Measurements from ENCODE around the gene POLR3A.
A peak's percentile ranks its signal among the peaks of the same experiment; 100 is the strongest.
"Not testable (repeated sequence)": the region's sequence is repeated elsewhere in the genome, so short reads cannot be mapped to it uniquely, and the experiment has no call there.

POLR3A gene

DNA sequence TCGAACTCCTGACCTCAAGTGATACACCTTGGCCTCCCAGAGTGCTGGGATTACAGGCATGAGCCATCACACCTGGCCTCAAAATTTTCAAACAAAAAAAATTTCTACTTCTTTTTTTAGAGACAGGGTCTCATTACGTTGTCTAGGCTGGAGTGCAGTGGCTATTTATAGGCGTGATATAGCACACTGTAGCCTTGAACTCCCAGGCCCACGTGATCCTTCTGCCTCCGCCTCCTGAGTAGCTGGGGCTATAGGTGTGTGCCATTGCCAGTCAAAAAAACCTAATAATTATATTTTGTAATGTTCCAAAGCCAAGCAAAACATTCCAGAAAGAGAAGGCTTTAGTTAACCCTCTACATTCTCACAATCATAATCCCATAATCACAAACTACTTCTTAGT, 13.8 kb downstream of the POLR3A start:
- DNase-seq: no peak

DNA sequence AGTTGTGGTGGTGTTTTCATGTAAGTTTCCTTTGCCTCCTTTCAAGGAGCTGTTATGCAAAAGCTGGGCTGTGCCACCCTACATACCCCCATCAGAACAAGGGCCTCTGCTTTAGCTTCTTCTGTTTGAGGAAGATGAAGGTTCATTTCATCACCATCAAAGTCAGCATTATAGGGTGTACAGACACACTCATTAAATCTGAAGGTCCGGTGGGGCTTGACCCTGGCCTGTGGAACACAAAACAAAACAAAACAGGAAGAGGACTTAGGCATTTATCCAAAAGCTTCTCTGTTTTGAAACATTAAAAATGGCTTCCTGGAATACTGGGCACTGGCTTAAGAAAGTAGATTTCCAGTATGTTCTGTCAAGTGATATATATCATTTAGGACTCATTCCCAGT, 15.8 kb downstream of the POLR3A start:
- no peak for DNase-seq

DNA sequence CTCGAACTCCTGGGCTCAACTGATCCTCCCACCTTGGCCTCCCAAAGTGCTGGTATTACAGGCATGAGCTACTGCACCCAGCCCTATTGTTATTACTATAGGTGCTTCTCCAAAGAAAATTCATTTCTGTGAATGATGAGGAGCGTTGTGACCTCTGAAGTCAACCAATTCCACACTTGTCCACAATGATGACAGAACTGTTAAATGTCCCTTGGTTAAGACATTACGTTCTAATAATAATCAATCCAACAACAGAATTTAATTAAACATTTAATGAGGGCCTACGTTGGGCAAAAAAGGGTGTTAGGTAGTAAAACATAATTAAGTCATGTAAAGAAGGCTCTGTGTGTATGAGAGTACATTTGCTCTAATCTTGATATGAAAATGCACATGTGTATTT, 18.2 kb downstream of the POLR3A start:
- DNase-seq: no peak

DNA sequence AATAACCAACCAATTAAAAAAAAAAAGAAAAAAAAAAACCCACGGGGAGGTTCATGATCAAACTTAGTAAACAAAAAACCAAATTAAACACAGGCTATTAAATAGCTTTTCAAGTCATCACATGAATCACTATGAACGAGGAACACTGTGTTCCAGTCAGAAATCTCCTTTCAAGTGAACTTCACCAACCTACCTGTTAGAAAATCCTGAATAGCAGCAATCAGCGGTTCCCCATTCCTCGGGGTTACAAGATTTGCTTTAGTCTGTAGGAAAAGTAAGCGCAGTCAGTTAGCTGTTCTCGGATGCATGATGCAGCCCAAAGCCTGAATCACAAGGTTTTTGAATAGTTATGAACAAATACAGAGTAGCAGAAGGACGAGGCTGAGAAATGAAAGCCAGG, 19.0 kb downstream of the POLR3A start:
- no peak for DNase-seq

DNA sequence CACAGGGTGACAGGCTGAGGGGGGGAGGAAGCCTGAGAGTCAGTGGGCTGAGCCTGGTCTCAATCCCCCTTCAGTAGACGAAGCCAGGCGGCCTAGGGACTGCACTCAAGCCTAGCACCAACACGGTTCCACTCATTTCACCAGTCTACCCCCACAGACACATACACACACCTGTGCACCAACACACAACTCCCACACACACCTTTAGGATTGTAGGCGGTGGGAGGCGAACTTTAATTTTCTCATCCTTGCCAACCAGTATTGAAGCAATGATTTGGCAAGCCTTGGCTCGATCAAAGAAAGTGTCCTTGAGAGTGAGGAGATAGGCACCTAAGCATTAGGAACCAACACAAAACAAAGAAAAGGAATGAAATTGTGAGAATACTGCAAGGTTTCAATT, 19.7 kb downstream of the POLR3A start:
- DNase-seq: no peak

DNA sequence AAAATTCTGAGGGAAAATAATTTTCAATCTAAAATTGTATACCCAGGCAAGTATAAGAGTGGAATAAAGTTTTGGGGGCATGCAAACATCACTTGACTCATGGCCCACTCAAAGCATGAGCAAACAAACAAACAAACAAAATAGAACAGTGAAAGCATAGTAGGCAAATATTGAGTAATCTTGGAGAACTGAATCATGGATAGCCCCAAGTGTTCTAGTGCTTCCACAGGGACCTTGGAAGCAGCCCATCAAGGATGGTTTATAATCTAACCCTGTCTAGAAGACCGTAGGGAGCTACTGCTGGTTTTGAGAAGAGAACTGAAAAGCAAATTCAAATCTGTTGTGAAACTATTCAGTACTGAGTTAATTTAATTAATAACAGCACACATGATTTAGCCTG, 22.1 kb downstream of the POLR3A start:
- DNase-seq: no peak

DNA sequence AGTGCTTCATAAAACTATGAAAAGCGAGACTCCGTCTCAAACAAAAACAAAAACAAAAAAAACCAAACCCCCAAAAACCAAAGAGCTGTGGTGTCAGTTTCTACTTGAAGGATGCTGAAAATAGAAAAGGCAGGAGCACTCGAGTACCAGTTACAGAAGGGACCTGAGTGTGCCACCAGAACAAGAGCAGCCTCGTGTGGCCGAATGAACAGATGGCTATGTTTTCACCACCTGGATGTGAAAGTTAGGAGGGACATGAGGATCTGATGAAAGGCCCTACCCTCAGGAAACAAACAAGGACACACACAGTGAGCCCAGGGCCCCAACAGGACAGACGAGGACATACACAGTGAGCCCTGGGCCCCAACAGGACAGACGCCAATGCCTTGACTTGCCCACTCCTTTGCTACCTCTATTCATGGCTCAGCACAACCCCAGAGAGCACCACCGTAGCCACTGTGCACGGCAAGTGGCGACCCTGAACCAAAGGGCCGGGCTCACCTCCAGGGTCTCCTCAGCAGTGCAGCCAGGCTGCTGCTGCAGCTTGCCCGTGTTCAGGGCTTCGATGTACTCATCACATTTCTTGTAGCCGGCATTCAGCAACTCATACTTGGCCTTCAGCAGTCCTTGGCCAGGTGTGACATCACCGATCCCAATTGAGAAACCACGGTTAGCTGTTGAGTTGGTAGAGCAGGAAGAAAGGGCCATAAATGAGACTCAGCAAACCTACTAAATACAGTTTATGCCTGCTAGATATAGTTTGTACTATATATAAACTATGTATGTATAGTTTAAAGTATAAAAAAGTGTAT, 24.9 kb downstream of the POLR3A start:
- DNase-seq: no peak

DNA sequence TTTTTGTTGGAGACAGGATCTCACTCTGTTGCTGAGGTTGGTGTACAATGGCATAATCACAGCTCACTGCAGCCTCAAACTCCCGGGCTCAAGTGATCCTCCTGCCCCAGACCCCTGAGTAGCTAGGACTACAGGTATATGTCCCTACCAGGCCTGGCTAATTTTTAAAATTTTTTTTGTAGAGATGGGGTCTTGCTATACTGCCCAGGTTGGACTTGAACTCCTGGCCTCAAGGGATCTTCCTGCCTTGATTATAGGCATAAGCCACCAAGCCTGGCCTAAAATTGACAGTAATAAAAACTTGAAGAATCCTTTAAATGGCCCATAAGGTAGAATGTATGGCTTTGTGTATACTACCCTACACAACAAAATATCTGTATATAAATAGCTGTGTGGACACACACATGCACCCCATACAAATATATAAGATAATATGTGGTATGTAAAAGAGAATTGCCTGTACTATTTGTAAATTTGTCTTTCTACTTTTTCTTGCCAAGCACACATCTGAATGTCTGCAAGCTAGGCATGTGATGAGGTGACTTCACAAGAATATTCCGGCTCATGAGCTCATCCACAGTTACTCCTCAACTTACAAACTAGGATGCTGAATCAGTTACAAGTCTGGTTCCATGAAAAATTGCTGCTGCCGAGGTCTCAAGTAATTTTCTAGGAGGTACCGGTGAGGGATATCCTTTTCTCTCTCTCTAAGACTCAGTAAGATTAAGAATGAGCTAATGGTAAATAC, 26.6 kb downstream of the POLR3A start:
- DNase-seq: no peak

DNA sequence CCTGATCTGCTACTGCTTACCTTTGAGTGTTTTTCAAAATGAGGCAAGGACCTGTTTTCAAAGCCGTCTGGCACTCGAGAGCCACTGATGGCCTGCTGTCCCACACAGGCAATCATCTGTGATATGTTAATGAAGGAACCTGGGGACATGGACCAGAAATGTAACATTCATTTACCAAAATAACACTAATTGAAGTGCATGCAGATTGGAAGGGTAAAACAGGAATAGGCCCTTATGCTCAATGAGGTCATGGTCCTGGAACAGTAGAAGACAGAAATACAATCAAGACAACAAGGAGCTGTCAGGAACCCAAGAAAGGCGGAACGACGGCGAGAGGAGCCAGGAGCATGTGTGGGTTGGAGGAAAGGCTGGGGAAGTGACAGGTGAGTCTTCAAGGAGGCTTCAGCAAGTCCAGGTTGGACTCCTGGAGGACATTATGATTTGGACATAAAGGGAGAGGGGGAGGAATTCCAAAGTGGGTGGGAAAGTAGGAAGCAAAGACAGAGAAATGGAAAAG, 28.3 kb downstream of the POLR3A start:
- no peak for DNase-seq

DNA sequence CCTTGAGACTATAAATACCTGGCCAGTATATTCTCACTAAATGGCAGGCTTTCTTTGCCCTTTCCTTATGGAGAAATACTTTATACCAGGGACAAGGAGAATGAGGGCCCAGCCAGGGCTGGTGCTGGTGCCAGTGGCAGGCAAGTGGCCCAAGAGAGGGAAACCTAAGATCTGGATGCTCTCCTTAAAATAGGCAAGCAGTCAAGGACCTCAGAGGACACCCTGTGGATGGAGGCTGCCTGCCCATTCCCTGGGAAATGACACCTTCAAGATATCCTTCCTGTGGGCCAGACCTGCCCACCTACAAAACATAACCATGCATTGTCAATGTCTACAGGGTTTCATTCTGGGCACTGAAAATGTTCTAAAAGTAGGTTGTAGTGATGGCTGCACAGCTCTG, 29.1 kb downstream of the POLR3A start:
- no peak for DNase-seq

DNA sequence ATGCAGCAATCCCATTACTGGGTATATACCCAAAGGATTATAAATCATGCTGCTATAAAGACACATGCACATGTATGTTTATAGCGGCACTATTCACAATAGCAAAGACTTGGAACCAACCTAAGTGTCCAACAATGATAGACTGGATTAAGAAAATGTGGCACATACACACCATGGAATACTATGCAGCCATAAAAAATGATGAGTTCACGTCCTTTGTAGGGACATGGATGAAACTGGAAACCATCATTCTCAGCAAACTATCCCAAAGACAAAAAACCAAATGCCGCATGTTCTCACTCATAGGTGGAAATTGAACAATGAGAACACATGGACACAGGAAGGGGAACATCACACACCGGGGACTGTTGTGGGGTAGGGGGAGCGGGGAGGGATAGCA, 30.5 kb downstream of the POLR3A start:
- not testable (repeated sequence) for DNase-seq

DNA sequence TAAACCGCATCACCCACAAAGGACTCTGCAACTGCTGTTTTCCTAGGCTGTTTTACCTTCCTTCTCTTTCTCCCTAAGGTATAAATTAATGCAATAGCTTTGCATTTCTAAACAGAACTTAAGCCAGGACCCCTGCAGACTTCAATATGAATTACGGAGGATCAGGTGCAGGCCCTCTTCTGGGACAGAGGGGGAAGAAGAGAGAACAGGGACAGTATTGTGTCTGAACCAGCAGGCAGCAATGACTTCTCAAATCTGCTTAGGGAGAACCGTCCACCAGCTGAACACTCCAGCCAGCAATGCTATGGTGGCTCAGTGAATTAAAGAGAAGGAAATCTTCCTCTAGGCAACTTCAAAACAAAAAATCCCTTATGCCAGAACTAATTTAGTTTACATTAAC, 35.7 kb downstream of the POLR3A start:
- no peak for DNase-seq

DNA sequence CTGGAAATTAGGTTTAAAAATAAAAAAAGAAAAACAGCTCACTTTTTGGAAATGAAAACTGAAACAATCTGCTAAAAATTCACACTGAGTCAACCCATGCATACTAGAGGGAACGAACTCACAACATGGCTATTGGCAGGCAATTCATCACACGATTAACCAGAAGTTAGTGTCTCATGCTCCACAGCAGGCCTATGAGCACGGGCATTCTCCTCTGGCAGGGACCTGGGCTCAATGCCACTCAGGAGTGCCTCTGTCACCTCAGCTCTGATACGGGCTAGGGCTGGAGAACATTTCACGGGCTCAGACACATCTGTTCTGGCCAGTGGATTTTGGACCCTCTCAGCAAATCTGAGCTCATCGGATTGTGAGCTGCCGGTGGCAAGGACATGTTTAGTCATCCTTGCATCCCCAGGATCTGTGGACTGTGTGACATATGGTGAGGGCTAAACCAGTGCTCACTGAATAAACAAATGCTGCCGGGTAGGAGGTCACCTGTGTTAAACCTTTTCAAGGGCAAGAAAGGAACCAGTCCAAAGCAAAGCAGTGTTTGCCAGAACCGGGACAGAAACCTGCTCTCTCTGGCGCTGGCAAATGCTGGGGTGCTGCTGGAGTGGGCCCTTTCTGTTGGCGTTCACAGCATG, 40.1 kb downstream of the POLR3A start:
- no peak for DNase-seq

DNA sequence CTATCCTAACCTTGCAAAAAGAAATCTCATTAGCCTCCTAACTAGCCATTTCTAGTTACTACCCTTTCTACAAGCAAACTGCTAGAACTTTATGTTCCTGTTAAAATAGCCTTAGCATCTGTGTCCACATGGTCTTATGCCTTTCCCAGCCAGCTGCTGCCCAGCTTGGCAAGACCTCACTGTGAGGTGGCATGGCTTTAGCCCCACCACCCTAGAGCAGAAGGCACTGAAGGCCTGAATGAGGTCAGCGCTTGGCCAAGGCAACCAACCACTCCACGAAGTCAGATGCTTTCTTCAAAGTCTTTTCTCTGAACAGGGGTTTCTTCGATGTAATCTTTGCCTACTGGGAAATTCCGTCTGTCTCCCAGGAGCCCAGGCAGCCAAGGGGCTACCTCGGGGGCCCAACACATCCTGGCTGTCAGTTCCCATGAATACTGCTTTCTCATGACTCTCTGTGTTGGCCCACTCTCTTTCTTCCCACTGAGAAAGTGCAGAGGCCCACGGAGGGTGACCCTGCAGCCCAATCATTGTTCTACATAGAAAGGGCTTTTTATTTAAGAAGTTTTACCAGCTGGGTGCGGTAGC, 41.6 kb downstream of the POLR3A start:
- DNase-seq: no peak

DNA sequence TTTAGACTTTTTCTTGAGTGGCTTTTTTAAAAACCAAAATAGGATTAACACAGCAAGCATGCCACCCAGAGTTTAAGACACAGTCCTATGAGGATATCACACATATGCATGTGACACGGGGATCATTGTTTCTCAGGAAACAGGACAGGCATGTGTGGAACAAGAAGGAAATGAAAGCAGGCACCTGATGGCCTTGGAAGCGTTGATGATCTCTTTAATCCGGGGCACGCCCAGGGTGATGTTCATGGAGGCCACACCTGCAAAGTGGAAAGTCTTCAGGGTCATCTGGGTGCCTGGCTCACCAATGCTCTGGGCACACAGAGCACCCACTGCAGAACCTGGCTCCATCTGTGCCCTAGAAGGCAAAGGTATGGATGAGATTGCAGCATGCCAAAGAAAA, 44.3 kb downstream of the POLR3A start:
- DNase-seq: no peak

DNA sequence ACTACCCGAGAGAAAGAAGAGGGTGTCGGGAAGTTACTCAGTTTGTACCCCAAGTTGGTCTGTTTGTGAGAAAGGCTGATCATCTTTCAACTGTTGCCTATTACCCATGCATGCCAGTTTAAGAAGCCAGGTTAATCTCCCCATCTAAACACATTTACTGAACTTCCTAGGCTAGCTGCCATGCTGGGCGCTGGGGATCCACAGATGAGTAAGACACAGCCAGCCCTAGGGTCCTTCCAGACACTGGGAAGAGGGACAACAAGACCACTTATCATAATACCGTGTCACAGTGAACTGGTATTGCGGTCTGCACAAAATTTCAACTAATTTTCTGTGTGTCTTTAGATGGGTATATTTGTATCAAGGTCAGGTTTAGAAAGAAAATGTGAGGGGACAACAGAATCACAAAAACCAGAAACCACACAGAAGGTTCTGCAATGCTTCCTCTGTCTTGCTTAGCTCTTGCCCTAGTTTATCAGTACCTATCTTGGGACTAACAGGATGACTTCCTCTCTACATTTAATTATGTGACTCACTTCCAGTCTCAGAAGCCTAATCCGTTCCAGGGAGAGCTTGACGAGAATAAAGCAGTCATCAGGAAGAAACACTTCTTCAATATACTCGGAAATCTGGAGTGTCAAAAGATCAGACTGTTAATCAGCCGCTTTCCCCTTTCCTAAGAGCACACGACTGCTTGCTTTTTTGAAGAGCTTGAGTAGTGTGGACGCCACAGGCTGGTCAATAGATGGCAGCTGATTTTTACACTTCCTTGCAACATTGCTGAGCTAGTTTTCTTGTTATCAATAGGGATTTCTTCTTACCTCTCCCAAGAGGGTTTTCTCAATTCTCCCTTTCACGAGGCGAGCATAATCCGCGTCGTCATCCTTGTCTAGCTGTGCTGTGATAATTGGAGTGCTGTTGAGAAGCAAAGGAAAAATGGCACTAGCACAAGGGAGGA, 45.7 kb downstream of the POLR3A start:
- peak in 1 of 2 experiments; percentile 25 for DNase-seq

DNA sequence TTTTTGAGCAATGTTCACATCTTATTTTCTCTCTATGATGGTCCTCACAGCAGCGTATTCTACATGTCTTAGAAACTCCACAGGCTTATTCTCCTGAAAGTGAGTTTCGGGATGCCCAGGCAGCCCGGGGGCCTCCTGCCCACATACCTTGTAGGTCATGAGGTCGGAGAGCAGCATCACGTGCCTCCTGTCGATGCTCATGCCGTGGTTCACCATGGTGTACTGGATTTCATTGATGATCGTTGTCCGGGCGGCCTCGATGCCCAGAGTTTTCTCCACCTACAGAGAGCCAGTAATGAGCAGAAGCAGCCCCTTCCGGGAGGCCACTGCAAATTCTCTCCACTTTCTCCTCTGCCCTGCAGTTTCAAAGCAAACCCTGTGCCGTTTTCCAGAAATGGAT, 48.0 kb downstream of the POLR3A start:
- no peak for DNase-seq

DNA sequence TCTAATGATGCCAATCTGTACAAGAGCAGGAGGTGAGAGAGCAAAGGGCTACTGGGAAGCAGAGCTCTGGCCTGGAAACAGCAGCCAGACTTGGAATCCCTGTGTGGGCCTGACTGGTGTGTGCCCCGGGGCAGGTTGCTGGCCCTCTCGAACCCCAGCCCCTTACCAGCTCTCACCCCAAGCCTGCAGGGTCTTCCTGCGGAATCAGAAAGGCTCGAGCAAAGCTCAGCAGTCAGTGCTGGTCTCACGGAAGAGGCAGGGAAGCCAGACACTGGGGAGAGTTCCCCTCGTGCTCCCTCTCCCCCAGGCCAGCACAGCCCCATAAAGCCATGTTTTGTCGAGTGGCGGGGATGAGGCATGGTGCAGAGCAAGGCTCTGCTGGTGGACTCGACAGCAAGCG, 50.1 kb downstream of the POLR3A start:
- no peak for DNase-seq

DNA sequence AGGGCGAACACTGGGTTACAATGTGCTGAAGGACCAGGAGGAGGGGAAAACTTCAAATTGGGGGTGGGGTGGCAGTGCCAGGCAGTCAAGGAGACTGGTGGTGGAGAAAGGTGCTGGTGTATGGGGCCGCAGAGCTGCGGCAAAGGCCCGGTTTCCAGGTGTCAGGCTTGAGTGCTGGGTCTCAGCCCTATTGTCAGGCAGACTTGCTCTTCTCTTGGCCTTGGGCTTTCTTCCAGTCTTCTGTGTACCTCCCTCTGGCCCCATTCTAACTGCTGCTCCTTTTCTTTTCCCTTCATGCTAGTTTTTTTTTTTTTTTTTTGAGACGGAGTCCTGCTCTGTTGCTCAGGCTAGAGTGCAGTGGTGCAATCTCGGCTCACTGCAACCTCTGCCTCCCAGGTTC, 51.0 kb downstream of the POLR3A start:
- no peak for DNase-seq

DNA sequence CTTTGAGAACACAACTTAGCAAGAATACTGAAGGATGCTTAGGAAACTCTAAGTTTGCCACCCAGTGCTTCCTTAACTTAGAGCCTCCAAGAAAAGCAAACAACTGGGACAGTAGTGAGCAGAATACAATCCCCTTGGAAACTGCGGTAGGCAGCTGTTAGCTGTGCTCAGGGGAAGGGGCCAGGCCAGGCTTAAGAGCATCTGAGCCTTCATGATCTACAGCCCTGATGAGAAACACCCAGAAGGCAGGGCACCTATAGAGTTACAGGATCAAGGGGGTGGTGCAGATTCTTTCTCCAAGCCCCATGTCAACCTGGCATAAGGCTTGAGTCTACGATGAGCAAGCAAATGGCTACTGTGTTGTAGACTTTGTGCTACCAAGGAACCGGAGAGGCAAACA, 51.4 kb downstream of the POLR3A start:
- no peak for DNase-seq

DNA sequence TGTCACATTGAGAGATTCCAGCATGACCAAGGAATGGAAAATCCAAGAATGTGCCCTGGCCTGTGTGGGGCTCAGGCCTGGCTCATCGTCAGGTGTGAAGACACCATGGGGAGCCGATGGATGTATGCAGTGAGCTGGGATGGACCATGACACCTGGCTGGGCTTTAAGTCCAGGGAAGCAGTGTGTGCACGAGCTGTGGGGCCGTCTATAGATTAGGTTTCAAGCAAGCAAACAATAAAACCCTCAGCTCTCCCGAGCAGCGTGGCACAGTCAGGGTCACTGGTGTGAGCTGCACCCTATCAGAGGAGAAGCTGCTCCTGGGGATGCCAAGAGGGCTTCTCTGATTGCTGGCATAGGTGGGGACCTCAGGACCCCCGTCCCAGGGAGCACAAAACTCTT, 52.3 kb downstream of the POLR3A start:
- no peak for DNase-seq

DNA sequence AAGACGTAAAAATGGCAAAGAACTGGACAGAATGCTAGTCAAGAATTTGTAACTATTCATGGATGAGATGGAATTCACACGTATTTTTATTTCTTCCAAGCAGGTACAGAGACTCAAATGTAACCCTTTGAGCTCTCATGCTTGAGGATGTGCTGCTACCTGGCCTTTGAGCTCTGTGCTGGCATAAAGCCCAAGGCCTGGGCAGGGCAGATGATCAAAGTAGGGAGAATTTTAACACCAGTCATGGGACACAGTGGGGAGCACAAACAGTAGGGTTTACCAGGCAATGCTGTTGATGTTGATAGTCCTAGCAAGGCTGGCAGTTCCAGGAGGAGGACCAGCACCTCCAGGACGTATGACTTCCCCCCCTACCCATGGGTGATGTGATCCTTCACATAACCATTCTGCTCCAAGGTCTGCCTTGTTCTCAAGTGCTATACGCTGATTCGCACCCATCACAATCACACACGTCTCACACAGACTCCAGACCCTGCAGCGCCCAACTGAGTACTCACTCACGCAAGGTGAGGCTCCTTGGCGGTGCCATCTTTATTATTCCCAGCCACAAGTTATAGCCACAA, 54.1 kb downstream of the POLR3A start:
- DNase-seq: no peak

Data from SW 1271 (cell line).